ENCODE results near the gene SYK.

DNA sequence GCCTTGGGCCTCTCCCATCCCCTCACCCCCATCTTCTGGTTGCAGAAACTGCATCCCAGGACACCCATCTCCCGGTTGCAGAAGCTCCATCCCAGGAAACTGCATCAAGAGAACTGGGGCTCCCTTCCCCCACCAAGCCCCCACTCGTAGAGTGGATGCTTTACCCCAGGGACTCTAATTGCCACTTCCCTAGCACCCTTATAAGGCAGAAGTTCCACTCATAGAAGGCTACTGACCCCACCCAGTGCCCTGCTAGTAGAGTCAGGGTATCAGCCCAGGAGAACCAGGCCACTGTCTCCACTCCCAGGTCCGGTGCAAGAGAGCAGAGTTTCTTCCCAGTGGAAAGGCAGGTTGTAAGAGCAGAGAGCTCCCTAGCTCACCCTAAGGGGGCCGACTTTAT, 12.2 kb upstream of the SYK start:
- no peak for TF ChIP-seq ZFHX2 (tag by site-specific recombination; conservative IDR thresholded peaks at IDR 0.05)
- TF ChIP-seq, protein P1, sequence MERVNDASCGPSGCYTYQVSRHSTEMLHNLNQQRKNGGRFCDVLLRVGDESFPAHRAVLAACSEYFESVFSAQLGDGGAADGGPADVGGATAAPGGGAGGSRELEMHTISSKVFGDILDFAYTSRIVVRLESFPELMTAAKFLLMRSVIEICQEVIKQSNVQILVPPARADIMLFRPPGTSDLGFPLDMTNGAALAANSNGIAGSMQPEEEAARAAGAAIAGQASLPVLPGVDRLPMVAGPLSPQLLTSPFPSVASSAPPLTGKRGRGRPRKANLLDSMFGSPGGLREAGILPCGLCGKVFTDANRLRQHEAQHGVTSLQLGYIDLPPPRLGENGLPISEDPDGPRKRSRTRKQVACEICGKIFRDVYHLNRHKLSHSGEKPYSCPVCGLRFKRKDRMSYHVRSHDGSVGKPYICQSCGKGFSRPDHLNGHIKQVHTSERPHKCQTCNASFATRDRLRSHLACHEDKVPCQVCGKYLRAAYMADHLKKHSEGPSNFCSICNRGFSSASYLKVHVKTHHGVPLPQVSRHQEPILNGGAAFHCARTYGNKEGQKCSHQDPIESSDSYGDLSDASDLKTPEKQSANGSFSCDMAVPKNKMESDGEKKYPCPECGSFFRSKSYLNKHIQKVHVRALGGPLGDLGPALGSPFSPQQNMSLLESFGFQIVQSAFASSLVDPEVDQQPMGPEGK (tag by site-specific recombination; IDR thresholded peaks at IDR 0.05), result no peak
- no peak for TF ChIP-seq PBX3 (CRISPR knock-in tag; IDR thresholded peaks at IDR 0.05)
- TF ChIP-seq MEIS1 (CRISPR knock-in tag; IDR thresholded peaks at IDR 0.05; ENCODE audit: borderline replicate concordance), result no peak
- no peak for TF ChIP-seq CTCF (tag by site-specific recombination; IDR thresholded peaks at IDR 0.05)
- TF ChIP-seq YY1 (tag by site-specific recombination; IDR thresholded peaks at IDR 0.05), result no peak
- TF ChIP-seq ZNF174 (tag by site-specific recombination; IDR thresholded peaks at IDR 0.05), result no peak
- TF ChIP-seq ZNF837 (tag by site-specific recombination; IDR thresholded peaks at IDR 0.05), result no peak
- TF ChIP-seq ZNF350 (tag by site-specific recombination; IDR thresholded peaks at IDR 0.05), result no peak
- TF ChIP-seq ZNF768 (tag by site-specific recombination; IDR thresholded peaks at IDR 0.05), result no peak
- no peak for TF ChIP-seq ZNF221 (tag by site-specific recombination; IDR thresholded peaks at IDR 0.05; ENCODE audit: borderline replicate concordance)

All from HEK293 (cell line).